GM21737 (cell line): ENCODE measurements around the gene UBASH3B.
A peak's percentile ranks its signal among the peaks of the same experiment; 100 is the strongest.

Experiments used
- ATAC-seq: cut with Tn5 transposase; IDR thresholded peaks from one replicate; pipeline ENCODE4 v1.9.1; 2021; ENCODE audit warnings: mild to moderate bottlenecking, moderate library complexity; ENCODE audit not compliant: unreplicated experiment

Gene UBASH3B

GRCh38 chr11:122778148-122778547 lies 122.6 kb downstream of the UBASH3B start:
- ATAC-seq, result no peak

- no peak for ATAC-seq
Observed at GRCh38 chr11:122779047-122779629, 123.6 kb downstream of the UBASH3B start.

GRCh38 chr11:122780296-122780949 lies 124.9 kb downstream of the UBASH3B start:
- ATAC-seq, result no peak

- peak; percentile 75 for ATAC-seq
Observed at GRCh38 chr11:122781378-122782195, 126.1 kb downstream of the UBASH3B start.

GRCh38 chr11:122782222-122782621 lies 126.7 kb downstream of the UBASH3B start:
- no peak for ATAC-seq

- ATAC-seq, result no peak
Observed at GRCh38 chr11:122784325-122784955, 128.9 kb downstream of the UBASH3B start.

GRCh38 chr11:122785031-122785541 lies 129.6 kb downstream of the UBASH3B start:
- ATAC-seq, result no peak

- ATAC-seq, result no peak
Observed at GRCh38 chr11:122786896-122787295, 131.4 kb downstream of the UBASH3B start.

- ATAC-seq, result no peak
Observed at GRCh38 chr11:122788781-122789535, 133.4 kb downstream of the UBASH3B start.

GRCh38 chr11:122789907-122790306 lies 134.4 kb downstream of the UBASH3B start:
- no peak for ATAC-seq

GRCh38 chr11:122791411-122791810 lies 135.9 kb downstream of the UBASH3B start:
- ATAC-seq, result no peak

GRCh38 chr11:122791836-122792235 lies 136.3 kb downstream of the UBASH3B start:
- ATAC-seq, result no peak

GRCh38 chr11:122793515-122793914 lies 138.0 kb downstream of the UBASH3B start:
- ATAC-seq, result no peak

GRCh38 chr11:122795307-122795706 lies 139.8 kb downstream of the UBASH3B start:
- ATAC-seq, result no peak

GRCh38 chr11:122796128-122796717 lies 140.7 kb downstream of the UBASH3B start:
- peak; percentile 57 for ATAC-seq

GRCh38 chr11:122797651-122798050 lies 142.1 kb downstream of the UBASH3B start:
- no peak for ATAC-seq

- ATAC-seq, result no peak
Observed at GRCh38 chr11:122799406-122800105, 144.0 kb downstream of the UBASH3B start.

GRCh38 chr11:122802876-122803275 lies 147.4 kb downstream of the UBASH3B start:
- ATAC-seq, result no peak

GRCh38 chr11:122803306-122803705 lies 147.8 kb downstream of the UBASH3B start:
- ATAC-seq, result no peak

GRCh38 chr11:122803716-122804115 lies 148.2 kb downstream of the UBASH3B start:
- ATAC-seq, result no peak
